ENCODE results near the gene IL17F. TPM values are rescaled to one million over a fixed set of nuclear protein-coding genes. Genes with fewer than 3 reads are reported as not detected.

The IL17F gene
- total RNA-seq, 1 donor from 2014 or later, result not detected

- no peak for FAIRE-seq
- no peak for DNase-seq (ENCODE audit: low read depth)
These were observed 9.2 kb upstream of the IL17F start for GRCh38 chr6:52253494-52253893.

GRCh38 chr6:52251113-52251512 lies 6.8 kb upstream of the IL17F start:
- H4K20me1 ChIP-seq (ENCODE audit: insufficient read depth, low read length), result no peaks in the 10 kb centered on the region
- Mint-ChIP-seq H3K4me3 (ENCODE audit: unreplicated experiment) (no peak overlapping the region), H3K36me3 (ENCODE audit: low read depth, unreplicated experiment) (no peaks in the 10 kb centered on the region), H3K27ac (ENCODE audit: unreplicated experiment) (no peak overlapping the region), H3K4me1 (ENCODE audit: low read depth, unreplicated experiment) (no peaks in the 10 kb centered on the region), H3K27me3 (ENCODE audit: low read depth, unreplicated experiment) (peaks cover 35% of the 10 kb centered on the region), H3K9me3 (ENCODE audit: unreplicated experiment) (peaks cover 8% of the 10 kb centered on the region)
- H3K36me3 ChIP-seq (ENCODE audit: insufficient read depth, low read length), result no peaks in the 10 kb centered on the region
- DNase-seq (ENCODE audit: low read depth), result no peak
- H3K4me3 ChIP-seq (ENCODE audit: insufficient read depth, low read depth, low read length), result no peak overlapping the region
- no peaks in the 10 kb centered on the region for H3K4me1 ChIP-seq (ENCODE audit: insufficient read depth, low read length)
- H3K9me3 ChIP-seq (ENCODE audit: insufficient read depth, low read depth, low read length), result no peaks in the 10 kb centered on the region
- TF ChIP-seq CTCF (IDR thresholded peaks at IDR 0.05; ENCODE audit: insufficient read depth, low read depth, low read length) (no peak), EZH2 (IDR thresholded peaks at IDR 0.05; ENCODE audit: insufficient read depth, low read length) (no peak)
- FAIRE-seq, result no peak
- H3K27me3 ChIP-seq (ENCODE audit: insufficient read depth, low read length), result peaks cover 16% of the 10 kb centered on the region
- H3K27ac ChIP-seq (ENCODE audit: low read depth, low read length), result no peak overlapping the region
- H2AFZ ChIP-seq (ENCODE audit: low read depth, low read length), result no peak overlapping the region
- no peak overlapping the region for H3K9ac ChIP-seq (ENCODE audit: low read length)
- H3K4me2 ChIP-seq (ENCODE audit: low read length), result no peak overlapping the region
- no peaks in the 10 kb centered on the region for H3K79me2 ChIP-seq (ENCODE audit: insufficient read depth, low read length)

More at GRCh38 chr6:52253494-52253893, 9.2 kb upstream of the IL17F start:
- Histone ChIP-seq H3K36me3 (ENCODE audit: insufficient read depth, low read length) (no peaks in the 10 kb centered on the region), H2AFZ (ENCODE audit: low read depth, low read length) (no peak overlapping the region), H3K27me3 (ENCODE audit: insufficient read depth, low read length) (peaks cover 16% of the 10 kb centered on the region), H3K9ac (ENCODE audit: low read length) (no peak overlapping the region), H4K20me1 (ENCODE audit: insufficient read depth, low read length) (no peaks in the 10 kb centered on the region), H3K79me2 (ENCODE audit: insufficient read depth, low read length) (no peaks in the 10 kb centered on the region), H3K27ac (ENCODE audit: low read depth, low read length) (no peak overlapping the region), H3K4me2 (ENCODE audit: low read length) (no peak overlapping the region), H3K4me1 (ENCODE audit: insufficient read depth, low read length) (no peaks in the 10 kb centered on the region), H3K4me3 (ENCODE audit: insufficient read depth, low read depth, low read length) (no peak overlapping the region), H3K9me3 (ENCODE audit: insufficient read depth, low read depth, low read length) (no peaks in the 10 kb centered on the region)
- H3K9me3 Mint-ChIP-seq (ENCODE audit: unreplicated experiment), result peaks cover 8% of the 10 kb centered on the region
- no peaks in the 10 kb centered on the region for H3K36me3 Mint-ChIP-seq (ENCODE audit: low read depth, unreplicated experiment)
- no peaks in the 10 kb centered on the region for H3K4me1 Mint-ChIP-seq (ENCODE audit: low read depth, unreplicated experiment)
- TF ChIP-seq EZH2 (IDR thresholded peaks at IDR 0.05; ENCODE audit: insufficient read depth, low read length) (no peak), CTCF (IDR thresholded peaks at IDR 0.05; ENCODE audit: insufficient read depth, low read depth, low read length) (no peak)
- H3K27me3 Mint-ChIP-seq (ENCODE audit: low read depth, unreplicated experiment), result peaks cover 25% of the 10 kb centered on the region
- H3K4me3 Mint-ChIP-seq (ENCODE audit: unreplicated experiment), result no peak overlapping the region
- no peak overlapping the region for H3K27ac Mint-ChIP-seq (ENCODE audit: unreplicated experiment)

- DNase-seq (ENCODE audit: low read depth), result no peak
- Mint-ChIP-seq H3K9me3 (ENCODE audit: unreplicated experiment) (no peaks in the 10 kb centered on the region), H3K4me3 (ENCODE audit: unreplicated experiment) (no peak overlapping the region), H3K27me3 (ENCODE audit: low read depth, unreplicated experiment) (peaks cover 29% of the 10 kb centered on the region), H3K4me1 (ENCODE audit: low read depth, unreplicated experiment) (no peaks in the 10 kb centered on the region), H3K27ac (ENCODE audit: unreplicated experiment) (no peak overlapping the region), H3K36me3 (ENCODE audit: low read depth, unreplicated experiment) (no peaks in the 10 kb centered on the region)
- FAIRE-seq, result no peak
- Histone ChIP-seq H4K20me1 (ENCODE audit: insufficient read depth, low read length) (no peaks in the 10 kb centered on the region), H3K9me3 (ENCODE audit: insufficient read depth, low read depth, low read length) (no peaks in the 10 kb centered on the region), H3K4me2 (ENCODE audit: low read length) (no peak overlapping the region), H3K36me3 (ENCODE audit: insufficient read depth, low read length) (no peaks in the 10 kb centered on the region), H3K27me3 (ENCODE audit: insufficient read depth, low read length) (peaks cover 16% of the 10 kb centered on the region), H3K4me1 (ENCODE audit: insufficient read depth, low read length) (no peaks in the 10 kb centered on the region), H3K79me2 (ENCODE audit: insufficient read depth, low read length) (no peaks in the 10 kb centered on the region), H3K4me3 (ENCODE audit: insufficient read depth, low read depth, low read length) (no peak overlapping the region), H3K9ac (ENCODE audit: low read length) (no peak overlapping the region), H2AFZ (ENCODE audit: low read depth, low read length) (no peak overlapping the region), H3K27ac (ENCODE audit: low read depth, low read length) (no peak overlapping the region)
- TF ChIP-seq CTCF (IDR thresholded peaks at IDR 0.05; ENCODE audit: insufficient read depth, low read depth, low read length), result no peak
- TF ChIP-seq EZH2 (IDR thresholded peaks at IDR 0.05; ENCODE audit: insufficient read depth, low read length), result no peak
These were observed 4.8 kb upstream of the IL17F start for GRCh38 chr6:52249078-52249477.

Data from astrocyte (in vitro differentiated cells and primary cell).